H1 (cell line): Measurements from ENCODE around the gene SLC19A1.

Experiments used
- EZH2 ChIP-seq: fragments of 200-600 bp; sonication (generic); IDR thresholded peaks from 2 replicates; pipeline ENCODE4 v1.7.1; 2012; ENCODE audit warnings: low read depth, mild to moderate bottlenecking, moderate library complexity, low read length, inconsistent platforms; ENCODE audit not compliant: severe bottlenecking
- KDM1A ChIP-seq: fragments of 200-600, 300-600 bp; sonication (generic); IDR thresholded peaks from 2 replicates; pipeline ENCODE4 v1.7.1; 2016; ENCODE audit warnings: mild to moderate bottlenecking, low read length, borderline replicate concordance
- NRF1 ChIP-seq: IDR thresholded peaks from 2 replicates; pipeline ENCODE4 v1.6.1; 2011; ENCODE audit warnings: mild to moderate bottlenecking, low read depth, low read length, improper control_type of control experiment
- SIN3A ChIP-seq, 2 experiments: IDR thresholded peaks in 1 of 2; conservative IDR thresholded peaks in 1 of 2; 2 replicates each; pipeline ENCODE4 v1.6.1; 2011 to 2012; ENCODE audit warnings: low read length in 2 of 2, improper control_type of control experiment in 1 of 2, low read depth in 1 of 2, mild to moderate bottlenecking in 1 of 2
- YY1 ChIP-seq: IDR thresholded peaks from 2 replicates; pipeline ENCODE4 v1.6.1; 2011; ENCODE audit warnings: low read depth, mild to moderate bottlenecking, low read length
- TF ChIP-seq, protein P1 (sequence below), 3 experiments: IDR thresholded peaks; 1 replicate in 2 of 3; 2 replicates in 1 of 3; pipeline versions ENCODE4 v1.5.1 to v1.6.1; 2011; ENCODE audit warnings: low read length in 3 of 3, mild to moderate bottlenecking in 3 of 3, inconsistent platforms in 2 of 3, low read depth in 1 of 3, moderate library complexity in 1 of 3; ENCODE audit not compliant: insufficient read depth in 1 of 3; ENCODE audit errors: control extremely low read depth in 1 of 3

DNA sequence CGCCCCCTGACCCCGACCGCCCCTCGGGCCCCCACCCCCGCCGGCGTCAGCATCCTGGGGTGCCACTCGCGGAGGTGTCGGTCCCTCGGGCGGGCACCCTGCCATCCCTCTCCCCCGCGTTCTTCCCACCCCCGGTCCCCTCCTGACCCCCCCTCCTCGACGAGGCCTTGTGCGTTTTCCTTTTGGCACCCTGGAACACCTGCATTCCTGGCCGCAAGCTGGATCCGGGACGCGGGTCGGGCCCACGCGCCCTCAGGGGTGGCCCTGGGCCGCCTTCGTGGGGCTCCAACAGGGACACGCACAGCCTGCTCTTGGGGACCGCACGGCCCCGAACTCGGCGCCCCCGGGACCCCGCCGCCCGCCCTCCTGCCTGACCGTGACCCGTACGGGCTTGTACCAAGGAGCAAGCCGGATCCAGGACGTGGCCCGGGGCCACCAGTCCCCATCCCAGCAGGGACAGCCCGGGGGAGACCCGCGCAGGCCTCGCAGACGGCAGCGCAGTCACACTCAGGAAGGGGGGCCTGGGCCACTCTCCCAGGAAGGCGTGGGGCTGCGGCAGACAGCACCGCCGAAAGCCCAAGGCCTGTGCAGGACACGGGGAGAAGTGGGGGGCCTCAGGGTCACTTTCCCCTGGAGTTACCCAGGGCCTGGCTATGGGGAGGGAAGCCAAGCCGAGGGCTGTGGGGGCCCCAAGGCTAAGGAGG is 579 bp upstream of the SLC19A1 start:
- TF ChIP-seq SIN3A (conservative IDR thresholded peaks at IDR 0.05 in 1 of 2, IDR thresholded peaks at IDR 0.05 in 1 of 2; ENCODE audit: low read depth in 1 of 2, low read length in 2 of 2) (no peak), YY1 (no peak), KDM1A (no peak), NRF1 (no peak), EZH2 (no peak)
- TF ChIP-seq, protein P1, sequence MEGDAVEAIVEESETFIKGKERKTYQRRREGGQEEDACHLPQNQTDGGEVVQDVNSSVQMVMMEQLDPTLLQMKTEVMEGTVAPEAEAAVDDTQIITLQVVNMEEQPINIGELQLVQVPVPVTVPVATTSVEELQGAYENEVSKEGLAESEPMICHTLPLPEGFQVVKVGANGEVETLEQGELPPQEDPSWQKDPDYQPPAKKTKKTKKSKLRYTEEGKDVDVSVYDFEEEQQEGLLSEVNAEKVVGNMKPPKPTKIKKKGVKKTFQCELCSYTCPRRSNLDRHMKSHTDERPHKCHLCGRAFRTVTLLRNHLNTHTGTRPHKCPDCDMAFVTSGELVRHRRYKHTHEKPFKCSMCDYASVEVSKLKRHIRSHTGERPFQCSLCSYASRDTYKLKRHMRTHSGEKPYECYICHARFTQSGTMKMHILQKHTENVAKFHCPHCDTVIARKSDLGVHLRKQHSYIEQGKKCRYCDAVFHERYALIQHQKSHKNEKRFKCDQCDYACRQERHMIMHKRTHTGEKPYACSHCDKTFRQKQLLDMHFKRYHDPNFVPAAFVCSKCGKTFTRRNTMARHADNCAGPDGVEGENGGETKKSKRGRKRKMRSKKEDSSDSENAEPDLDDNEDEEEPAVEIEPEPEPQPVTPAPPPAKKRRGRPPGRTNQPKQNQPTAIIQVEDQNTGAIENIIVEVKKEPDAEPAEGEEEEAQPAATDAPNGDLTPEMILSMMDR (IDR thresholded peaks at IDR 0.05; ENCODE audit: control extremely low read depth in 1 of 3, insufficient read depth in 1 of 3, low read depth in 1 of 3, low read length in 3 of 3) = no peak
